Ishikawa (cell line): ENCODE measurements around the gene NFRKB.
A peak's percentile ranks its signal among the peaks of the same experiment; 100 is the strongest.

Source experiments
- CEBPB ChIP-seq: IDR thresholded peaks from 2 replicates; pipeline ENCODE4 v1.6.1; 2012
- CREB1 ChIP-seq: IDR thresholded peaks from 2 replicates; pipeline ENCODE4 v1.6.1; 2012; ENCODE audit warnings: low read depth
- EGR1 ChIP-seq: IDR thresholded peaks from 2 replicates; pipeline ENCODE4 v1.6.1; 2012
- EP300 ChIP-seq: IDR thresholded peaks from 2 replicates; pipeline ENCODE4 v1.6.1; 2012; ENCODE audit warnings: borderline replicate concordance
- FOXM1 ChIP-seq: IDR thresholded peaks from 2 replicates; pipeline ENCODE4 v1.6.1; 2012; ENCODE audit warnings: low read depth, borderline replicate concordance
- MAX ChIP-seq: IDR thresholded peaks from 2 replicates; pipeline ENCODE4 v1.6.1; 2012
- NFIC ChIP-seq: IDR thresholded peaks from 2 replicates; pipeline ENCODE4 v1.6.1; 2012
- RAD21 ChIP-seq: IDR thresholded peaks from 2 replicates; pipeline ENCODE4 v1.6.1; 2012; ENCODE audit warnings: low read depth
- REST ChIP-seq: IDR thresholded peaks from 2 replicates; pipeline ENCODE4 v1.6.1; 2012; ENCODE audit warnings: low read depth, mild to moderate bottlenecking
- TAF1 ChIP-seq: IDR thresholded peaks from 2 replicates; pipeline ENCODE4 v1.6.1; 2012; ENCODE audit warnings: low read depth, mild to moderate bottlenecking
- TCF12 ChIP-seq: IDR thresholded peaks from 2 replicates; pipeline ENCODE4 v1.6.1; 2012; ENCODE audit warnings: low read depth
- TEAD4 ChIP-seq: IDR thresholded peaks from 2 replicates; pipeline ENCODE4 v1.6.1; 2012
- USF1 ChIP-seq: IDR thresholded peaks from 2 replicates; pipeline ENCODE4 v1.6.1; 2012
- YY1 ChIP-seq: IDR thresholded peaks from 2 replicates; pipeline ENCODE4 v1.6.1; 2012; ENCODE audit warnings: low read depth
- ZBTB7A ChIP-seq: IDR thresholded peaks from 2 replicates; pipeline ENCODE4 v1.6.1; 2012; ENCODE audit warnings: low read depth

The NFRKB gene

GRCh38 chr11:129854232-129854805, 41.1 kb downstream of the NFRKB start:
- TF ChIP-seq EGR1: no peak
- TF ChIP-seq EP300: no peak

- TF ChIP-seq NFIC (peak; percentile 81), USF1 (no peak)
Measured at GRCh38 chr11:129853518-129854231, 41.7 kb downstream of the NFRKB start.

- TF ChIP-seq TAF1: no peak
- TF ChIP-seq EGR1: no peak
- TF ChIP-seq RAD21: no peak
- no peak for TF ChIP-seq CEBPB
- TF ChIP-seq REST: no peak
- TF ChIP-seq CREB1: no peak
- no peak for TF ChIP-seq FOXM1
- TF ChIP-seq TEAD4: no peak
- no peak for TF ChIP-seq TCF12
- TF ChIP-seq MAX: no peak
- no peak for TF ChIP-seq USF1
- no peak for TF ChIP-seq NFIC
Measured at GRCh38 chr11:129852125-129852740, 43.1 kb downstream of the NFRKB start.

- no peak for TF ChIP-seq USF1
- TF ChIP-seq CREB1: no peak
- no peak for TF ChIP-seq TCF12
- TF ChIP-seq EGR1: no peak
- no peak for TF ChIP-seq EP300
- TF ChIP-seq TAF1: no peak
- TF ChIP-seq RAD21: no peak
- TF ChIP-seq CEBPB: no peak
- TF ChIP-seq FOXM1: no peak
- no peak for TF ChIP-seq YY1
- TF ChIP-seq REST: no peak
- TF ChIP-seq ZBTB7A: no peak
- no peak for TF ChIP-seq MAX
Measured at GRCh38 chr11:129849447-129850130, 45.8 kb downstream of the NFRKB start.

- TF ChIP-seq USF1 (no peak), RAD21 (no peak), ZBTB7A (no peak), EP300 (no peak), CEBPB (no peak), EGR1 (no peak), TEAD4 (no peak), TCF12 (no peak), MAX (no peak), NFIC (no peak)
Measured at GRCh38 chr11:129846508-129847335, 48.7 kb downstream of the NFRKB start.
